ENCODE data around the gene HOOK2. TPM values are rescaled to one million over a fixed set of nuclear protein-coding genes. Genes with fewer than 3 reads are reported as not detected.

Gene HOOK2
- total and polyA plus RNA-seq, 2 of the 13 experiments (the other 11 are each of a cell fraction or from before 2014, with no cell fraction given): 9.2 to 12.9 TPM

DNA sequence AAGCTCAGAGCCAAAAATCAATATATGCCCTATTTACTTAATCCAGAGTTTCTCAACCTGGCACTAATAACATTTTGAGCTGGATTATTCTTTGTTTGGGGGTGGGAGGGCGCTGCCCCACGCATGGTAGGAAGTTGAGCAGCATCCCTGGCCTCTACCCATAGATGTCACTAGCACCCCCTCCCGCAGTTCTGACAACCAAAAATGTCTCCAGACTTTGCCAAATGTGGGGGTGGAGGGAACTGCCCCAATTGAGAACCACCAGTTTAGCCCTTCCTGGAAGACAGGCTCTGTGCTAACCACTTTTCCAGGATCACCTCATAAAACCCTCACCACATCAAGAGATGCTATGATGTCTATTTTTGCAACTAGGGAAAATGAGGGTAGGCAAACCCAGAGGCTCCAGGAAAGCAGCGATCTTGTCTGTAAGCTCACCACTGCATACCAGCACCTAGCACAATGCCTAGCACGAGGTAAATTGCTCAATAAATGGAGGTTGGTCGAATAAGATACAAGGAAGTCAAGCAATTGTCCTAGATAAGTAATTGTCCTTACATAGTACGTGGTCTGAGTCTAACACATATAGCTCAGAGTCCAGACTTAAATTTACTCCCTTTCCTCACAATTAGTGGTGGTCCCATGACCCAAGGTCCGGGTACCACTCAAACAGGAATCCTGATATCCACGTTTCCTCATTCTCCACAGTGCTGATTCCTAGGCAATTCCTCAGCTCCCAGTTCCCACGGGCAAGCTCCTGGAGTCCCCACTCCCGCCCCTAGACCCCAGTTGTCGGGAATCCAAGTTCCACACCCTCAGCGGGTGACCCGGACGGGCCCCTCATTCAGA is 41.8 kb downstream of the HOOK2 start (continued):
- TF ChIP-seq, protein P1, sequence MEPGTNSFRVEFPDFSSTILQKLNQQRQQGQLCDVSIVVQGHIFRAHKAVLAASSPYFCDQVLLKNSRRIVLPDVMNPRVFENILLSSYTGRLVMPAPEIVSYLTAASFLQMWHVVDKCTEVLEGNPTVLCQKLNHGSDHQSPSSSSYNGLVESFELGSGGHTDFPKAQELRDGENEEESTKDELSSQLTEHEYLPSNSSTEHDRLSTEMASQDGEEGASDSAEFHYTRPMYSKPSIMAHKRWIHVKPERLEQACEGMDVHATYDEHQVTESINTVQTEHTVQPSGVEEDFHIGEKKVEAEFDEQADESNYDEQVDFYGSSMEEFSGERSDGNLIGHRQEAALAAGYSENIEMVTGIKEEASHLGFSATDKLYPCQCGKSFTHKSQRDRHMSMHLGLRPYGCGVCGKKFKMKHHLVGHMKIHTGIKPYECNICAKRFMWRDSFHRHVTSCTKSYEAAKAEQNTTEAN (CRISPR knock-in tag; conservative IDR thresholded peaks at IDR 0.05): 0 out of 2 replicates have a peak, but pooled peaks have one; percentile 7
- TF ChIP-seq, protein P2, sequence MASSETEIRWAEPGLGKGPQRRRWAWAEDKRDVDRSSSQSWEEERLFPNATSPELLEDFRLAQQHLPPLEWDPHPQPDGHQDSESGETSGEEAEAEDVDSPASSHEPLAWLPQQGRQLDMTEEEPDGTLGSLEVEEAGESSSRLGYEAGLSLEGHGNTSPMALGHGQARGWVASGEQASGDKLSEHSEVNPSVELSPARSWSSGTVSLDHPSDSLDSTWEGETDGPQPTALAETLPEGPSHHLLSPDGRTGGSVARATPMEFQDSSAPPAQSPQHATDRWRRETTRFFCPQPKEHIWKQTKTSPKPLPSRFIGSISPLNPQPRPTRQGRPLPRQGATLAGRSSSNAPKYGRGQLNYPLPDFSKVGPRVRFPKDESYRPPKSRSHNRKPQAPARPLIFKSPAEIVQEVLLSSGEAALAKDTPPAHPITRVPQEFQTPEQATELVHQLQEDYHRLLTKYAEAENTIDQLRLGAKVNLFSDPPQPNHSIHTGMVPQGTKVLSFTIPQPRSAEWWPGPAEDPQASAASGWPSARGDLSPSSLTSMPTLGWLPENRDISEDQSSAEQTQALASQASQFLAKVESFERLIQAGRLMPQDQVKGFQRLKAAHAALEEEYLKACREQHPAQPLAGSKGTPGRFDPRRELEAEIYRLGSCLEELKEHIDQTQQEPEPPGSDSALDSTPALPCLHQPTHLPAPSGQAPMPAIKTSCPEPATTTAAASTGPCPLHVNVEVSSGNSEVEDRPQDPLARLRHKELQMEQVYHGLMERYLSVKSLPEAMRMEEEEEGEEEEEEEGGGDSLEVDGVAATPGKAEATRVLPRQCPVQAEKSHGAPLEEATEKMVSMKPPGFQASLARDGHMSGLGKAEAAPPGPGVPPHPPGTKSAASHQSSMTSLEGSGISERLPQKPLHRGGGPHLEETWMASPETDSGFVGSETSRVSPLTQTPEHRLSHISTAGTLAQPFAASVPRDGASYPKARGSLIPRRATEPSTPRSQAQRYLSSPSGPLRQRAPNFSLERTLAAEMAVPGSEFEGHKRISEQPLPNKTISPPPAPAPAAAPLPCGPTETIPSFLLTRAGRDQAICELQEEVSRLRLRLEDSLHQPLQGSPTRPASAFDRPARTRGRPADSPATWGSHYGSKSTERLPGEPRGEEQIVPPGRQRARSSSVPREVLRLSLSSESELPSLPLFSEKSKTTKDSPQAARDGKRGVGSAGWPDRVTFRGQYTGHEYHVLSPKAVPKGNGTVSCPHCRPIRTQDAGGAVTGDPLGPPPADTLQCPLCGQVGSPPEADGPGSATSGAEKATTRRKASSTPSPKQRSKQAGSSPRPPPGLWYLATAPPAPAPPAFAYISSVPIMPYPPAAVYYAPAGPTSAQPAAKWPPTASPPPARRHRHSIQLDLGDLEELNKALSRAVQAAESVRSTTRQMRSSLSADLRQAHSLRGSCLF (CRISPR knock-in tag; IDR thresholded peaks at IDR 0.05; ENCODE audit: borderline replicate concordance): peak; percentile 11; the same call in 1 of the 2 replicates
- TF ChIP-seq TGIF2 (CRISPR knock-in tag; IDR thresholded peaks at IDR 0.05): 0 out of 2 replicates have a peak, but pooled peaks have one; percentile 11
- TF ChIP-seq, protein P3, sequence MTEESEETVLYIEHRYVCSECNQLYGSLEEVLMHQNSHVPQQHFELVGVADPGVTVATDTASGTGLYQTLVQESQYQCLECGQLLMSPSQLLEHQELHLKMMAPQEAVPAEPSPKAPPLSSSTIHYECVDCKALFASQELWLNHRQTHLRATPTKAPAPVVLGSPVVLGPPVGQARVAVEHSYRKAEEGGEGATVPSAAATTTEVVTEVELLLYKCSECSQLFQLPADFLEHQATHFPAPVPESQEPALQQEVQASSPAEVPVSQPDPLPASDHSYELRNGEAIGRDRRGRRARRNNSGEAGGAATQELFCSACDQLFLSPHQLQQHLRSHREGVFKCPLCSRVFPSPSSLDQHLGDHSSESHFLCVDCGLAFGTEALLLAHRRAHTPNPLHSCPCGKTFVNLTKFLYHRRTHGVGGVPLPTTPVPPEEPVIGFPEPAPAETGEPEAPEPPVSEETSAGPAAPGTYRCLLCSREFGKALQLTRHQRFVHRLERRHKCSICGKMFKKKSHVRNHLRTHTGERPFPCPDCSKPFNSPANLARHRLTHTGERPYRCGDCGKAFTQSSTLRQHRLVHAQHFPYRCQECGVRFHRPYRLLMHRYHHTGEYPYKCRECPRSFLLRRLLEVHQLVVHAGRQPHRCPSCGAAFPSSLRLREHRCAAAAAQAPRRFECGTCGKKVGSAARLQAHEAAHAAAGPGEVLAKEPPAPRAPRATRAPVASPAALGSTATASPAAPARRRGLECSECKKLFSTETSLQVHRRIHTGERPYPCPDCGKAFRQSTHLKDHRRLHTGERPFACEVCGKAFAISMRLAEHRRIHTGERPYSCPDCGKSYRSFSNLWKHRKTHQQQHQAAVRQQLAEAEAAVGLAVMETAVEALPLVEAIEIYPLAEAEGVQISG (CRISPR knock-in tag; IDR thresholded peaks at IDR 0.05): peak; percentile 38; the same call in 1 of the 2 replicates
- no peak for TF ChIP-seq ZNF781 (CRISPR knock-in tag; IDR thresholded peaks at IDR 0.05; ENCODE audit: borderline replicate concordance, not compliant biosample characterization)
- TF ChIP-seq FOSL1 (CRISPR knock-in tag; IDR thresholded peaks at IDR 0.05; ENCODE audit: borderline replicate concordance): no peak
- TF ChIP-seq, protein P4, sequence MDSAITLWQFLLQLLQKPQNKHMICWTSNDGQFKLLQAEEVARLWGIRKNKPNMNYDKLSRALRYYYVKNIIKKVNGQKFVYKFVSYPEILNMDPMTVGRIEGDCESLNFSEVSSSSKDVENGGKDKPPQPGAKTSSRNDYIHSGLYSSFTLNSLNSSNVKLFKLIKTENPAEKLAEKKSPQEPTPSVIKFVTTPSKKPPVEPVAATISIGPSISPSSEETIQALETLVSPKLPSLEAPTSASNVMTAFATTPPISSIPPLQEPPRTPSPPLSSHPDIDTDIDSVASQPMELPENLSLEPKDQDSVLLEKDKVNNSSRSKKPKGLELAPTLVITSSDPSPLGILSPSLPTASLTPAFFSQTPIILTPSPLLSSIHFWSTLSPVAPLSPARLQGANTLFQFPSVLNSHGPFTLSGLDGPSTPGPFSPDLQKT (CRISPR knock-in tag; IDR thresholded peaks at IDR 0.05; ENCODE audit: borderline replicate concordance): no peak
- no peak for TF ChIP-seq NFYC (CRISPR knock-in tag; IDR thresholded peaks at IDR 0.05)
- TF ChIP-seq MEF2D (CRISPR knock-in tag; IDR thresholded peaks at IDR 0.05): 0 out of 2 replicates have a peak, but pooled peaks have one; percentile 39
- 0 out of 2 replicates have a peak, but pooled peaks have one; percentile 18 for TF ChIP-seq KMT2A (CRISPR knock-in tag; IDR thresholded peaks at IDR 0.05)
- TF ChIP-seq, protein P5, sequence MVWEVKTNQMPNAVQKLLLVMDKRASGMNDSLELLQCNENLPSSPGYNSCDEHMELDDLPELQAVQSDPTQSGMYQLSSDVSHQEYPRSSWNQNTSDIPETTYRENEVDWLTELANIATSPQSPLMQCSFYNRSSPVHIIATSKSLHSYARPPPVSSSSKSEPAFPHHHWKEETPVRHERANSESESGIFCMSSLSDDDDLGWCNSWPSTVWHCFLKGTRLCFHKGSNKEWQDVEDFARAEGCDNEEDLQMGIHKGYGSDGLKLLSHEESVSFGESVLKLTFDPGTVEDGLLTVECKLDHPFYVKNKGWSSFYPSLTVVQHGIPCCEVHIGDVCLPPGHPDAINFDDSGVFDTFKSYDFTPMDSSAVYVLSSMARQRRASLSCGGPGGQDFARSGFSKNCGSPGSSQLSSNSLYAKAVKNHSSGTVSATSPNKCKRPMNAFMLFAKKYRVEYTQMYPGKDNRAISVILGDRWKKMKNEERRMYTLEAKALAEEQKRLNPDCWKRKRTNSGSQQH (CRISPR knock-in tag; IDR thresholded peaks at IDR 0.05; ENCODE audit: low read depth): peak; percentile 85; the same call in 1 of the 2 replicates

Measured in HepG2 (cell line).